Right lobe of liver (tissue), 6 donors: ENCODE results near the gene KCNJ12. TPM values are rescaled to one million over a fixed set of nuclear protein-coding genes. Genes with fewer than 3 reads are reported as not detected.

Experiments used
- ATAC-seq, 4 donors: fragments of 200-7000 bp; cut with Tn5 transposase; one replicate each; pipeline ENCODE4 v1.9.1; 2020; ENCODE audit warnings: mild to moderate bottlenecking in 4 of 4, moderate library complexity in 4 of 4
- DNase-seq, 3 donors: peaks; one replicate each; pipeline ENCODE4 v3.0.0-alpha.2; 2020
- H3K27ac ChIP-seq, 3 donors: fragments of 200-600 bp; one replicate each; pipeline ENCODE4 v1.8.0; 2022
- H3K27me3 ChIP-seq, 2 donors: fragments of 200-600 bp; one replicate each; pipeline ENCODE4 v1.8.0; 2022
- H3K36me3 ChIP-seq, 4 donors: fragments of 200-600 bp; sonication (generic) in 1 of 4; one replicate each; pipeline versions ENCODE4 v1.5.1 to v1.8.0; 2017 to 2022; ENCODE audit warnings: control low read depth in 1 of 4
- H3K4me1 ChIP-seq, 4 donors: fragments of 200-600 bp; sonication (generic) in 1 of 4; one replicate each; pipeline versions ENCODE4 v1.5.1 to v1.8.0; 2017 to 2022; ENCODE audit warnings: control low read depth in 1 of 4
- H3K4me3 ChIP-seq, 3 donors: fragments of 200-600 bp; one replicate each; pipeline ENCODE4 v1.8.0; 2022
- H3K9me3 ChIP-seq, 4 donors: fragments of 200-600 bp; sonication (generic) in 1 of 4; one replicate each; pipeline versions ENCODE4 v1.5.1 to v1.8.0; 2017 to 2022; ENCODE audit warnings: control low read depth in 1 of 4
- CTCF ChIP-seq, 4 donors: fragments of 200-600 bp in 3 of 4; fragments of 450-650 bp in 1 of 4; IDR thresholded peaks; one replicate each; pipeline versions ENCODE4 v1.5.1 to v1.8.0; 2016 to 2022; ENCODE audit warnings: antibody characterized with exemption in 4 of 4, mild to moderate bottlenecking in 2 of 4
- POLR2A ChIP-seq: fragments of 450-650 bp; IDR thresholded peaks from one replicate; pipeline ENCODE4 v1.6.1; 2017; ENCODE audit warnings: antibody characterized with exemption, mild to moderate bottlenecking
- WGBS: methylation state at CpG from one replicate; pipeline ENCODE4 v1.1.6; 2018; ENCODE audit warnings: low coverage, low lambda C conversion rate; ENCODE audit not compliant: insufficient coverage; ENCODE audit errors: missing lambda C conversion rate; 5-methylcytosine and 5-hydroxymethylcytosine counted together
- intact Hi-C, 2 donors: fragments of 100-400 bp; cut with DNase I; formaldehyde crosslinking; loops; one replicate each; pipeline versions ENCODE4 v1.11.2 to v1.14.1; 2022
- total RNA-seq, 6 experiments: library from RNA; depleted of rRNA in 2 of 6; stranded (reverse); fragments of >200 nt in 2 of 6; fragmentation: NEBNext Ultra II Directional in 3 of 6; extraction: Animal tissue kit (Norgen Biotek cat#: 25700) in 3 of 6; gene quantifications; one replicate each; pipeline versions ENCODE4 v1.1.0 to v1.2.4, GENCODE V29; 2016 to 2023
- donor health status: DM: no; HTN: yes; CAD: no.
- donor health status: DM: no; HTN: no; CAD: no.
- donor health status: DM: no; HTN: no; CAD: no.
- donor health status: DM: no; HTN: yes; CAD: no.
- donor health status: DM: no; HTN: yes; CAD: no.

Gene KCNJ12
- total RNA-seq, 6 experiments from 2014 or later, result 0.07 to 2.2 (median 0.23) TPM

- intact Hi-C loops, result no loop called here
- Histone ChIP-seq H3K9me3 (no peaks in the 10 kb centered on the region), H3K27me3 (peaks cover 0 to 8% of the 10 kb centered on the region in 2 donors), H3K27ac (no peak overlapping the region), H3K4me1 (peaks cover 0 to 3% (median 0%) of the 10 kb centered on the region in 4 donors), H3K36me3 (no peaks in the 10 kb centered on the region), H3K4me3 (no peak overlapping the region)
- DNase-seq (no peak), ATAC-seq (no peak)
- WGBS, result 48% methylated on average over 6 of the region's 29 CpGs
- TF ChIP-seq POLR2A, result no peak
- TF ChIP-seq CTCF (IDR thresholded peaks at IDR 0.05), result no peak
Measured at GRCh38 chr17:21382560-21383495, 6.7 kb downstream of the KCNJ12 start.

- WGBS, result 36% methylated on average over 2 of the region's 10 CpGs
- H3K36me3 ChIP-seq, result no peaks in the 10 kb centered on the region
- H3K27me3 ChIP-seq, result no peaks in the 10 kb centered on the region
- H3K27ac ChIP-seq, result no peak overlapping the region
- H3K9me3 ChIP-seq, result no peaks in the 10 kb centered on the region
- DNase-seq (no peak), ATAC-seq (no peak)
- H3K4me3 ChIP-seq, result no peak overlapping the region
- TF ChIP-seq POLR2A (no peak), CTCF (IDR thresholded peaks at IDR 0.05) (no peak)
- intact Hi-C loops, result no loop called here
- H3K4me1 ChIP-seq, result no peaks in the 10 kb centered on the region
Measured at GRCh38 chr17:21385281-21385845, 9.2 kb downstream of the KCNJ12 start.

GRCh38 chr17:21387616-21388015 is 11.5 kb downstream of the KCNJ12 start:
- 66% methylated on average over 4 of the region's 5 CpGs for WGBS
- H3K27ac ChIP-seq, result no peak overlapping the region
- DNase-seq, result no peak
- intact Hi-C loops, result no loop called here
- no peaks in the 10 kb centered on the region for H3K36me3 ChIP-seq
- no peak overlapping the region for H3K4me3 ChIP-seq
- no peaks in the 10 kb centered on the region for H3K4me1 ChIP-seq
- H3K9me3 ChIP-seq, result no peaks in the 10 kb centered on the region
- H3K27me3 ChIP-seq, result no peaks in the 10 kb centered on the region
- no peak for ATAC-seq
- TF ChIP-seq CTCF (IDR thresholded peaks at IDR 0.05) (no peak), POLR2A (no peak)

- intact Hi-C loops, result no loop called here
- 33% methylated on average over 1 of the region's 12 CpGs for WGBS
- Histone ChIP-seq H3K36me3 (no peaks in the 10 kb centered on the region), H3K4me3 (no peak overlapping the region), H3K27ac (no peak overlapping the region), H3K4me1 (no peaks in the 10 kb centered on the region), H3K9me3 (no peaks in the 10 kb centered on the region), H3K27me3 (no peaks in the 10 kb centered on the region)
- DNase-seq (no peak), ATAC-seq (no peak)
- no peak for TF ChIP-seq CTCF (IDR thresholded peaks at IDR 0.05)
- TF ChIP-seq POLR2A, result no peak
Measured at GRCh38 chr17:21388066-21388465, 11.9 kb downstream of the KCNJ12 start.
